IPS-20b (cell line): ENCODE data around the gene KCNK15.
A peak's percentile ranks its signal among the peaks of the same experiment; 100 is the strongest.

ENCODE experiments used
- H3K27ac ChIP-seq: one replicate; pipeline ENCODE4 v1.5.1; 2013; ENCODE audit warnings: low read length
- H3K27me3 ChIP-seq: 2 replicates; pipeline ENCODE4 v1.6.1; 2013; ENCODE audit warnings: mild to moderate bottlenecking, low read length, inconsistent platforms; ENCODE audit not compliant: insufficient read depth
- H3K36me3 ChIP-seq: 2 replicates; pipeline ENCODE4 v1.6.1; 2013; ENCODE audit warnings: low read depth, mild to moderate bottlenecking, inconsistent platforms, low read length, moderate library complexity; ENCODE audit not compliant: insufficient read depth
- H3K4me1 ChIP-seq: 2 replicates; pipeline ENCODE4 v1.6.1; 2013; ENCODE audit warnings: mild to moderate bottlenecking, control low read depth, inconsistent platforms, low read length, moderate library complexity; ENCODE audit not compliant: insufficient read depth
- H3K4me3 ChIP-seq: 2 replicates; pipeline ENCODE4 v1.5.1; 2013; ENCODE audit warnings: mild to moderate bottlenecking, low read length, inconsistent platforms
- H3K9ac ChIP-seq: 2 replicates; pipeline ENCODE4 v1.6.1; 2013; ENCODE audit warnings: low read depth, mild to moderate bottlenecking, inconsistent platforms, low read length, moderate library complexity
- H3K9me3 ChIP-seq: 2 replicates; pipeline ENCODE4 v1.6.1; 2013; ENCODE audit warnings: mild to moderate bottlenecking, low read depth, low read length, inconsistent platforms; ENCODE audit not compliant: insufficient read depth

KCNK15 gene

DNA sequence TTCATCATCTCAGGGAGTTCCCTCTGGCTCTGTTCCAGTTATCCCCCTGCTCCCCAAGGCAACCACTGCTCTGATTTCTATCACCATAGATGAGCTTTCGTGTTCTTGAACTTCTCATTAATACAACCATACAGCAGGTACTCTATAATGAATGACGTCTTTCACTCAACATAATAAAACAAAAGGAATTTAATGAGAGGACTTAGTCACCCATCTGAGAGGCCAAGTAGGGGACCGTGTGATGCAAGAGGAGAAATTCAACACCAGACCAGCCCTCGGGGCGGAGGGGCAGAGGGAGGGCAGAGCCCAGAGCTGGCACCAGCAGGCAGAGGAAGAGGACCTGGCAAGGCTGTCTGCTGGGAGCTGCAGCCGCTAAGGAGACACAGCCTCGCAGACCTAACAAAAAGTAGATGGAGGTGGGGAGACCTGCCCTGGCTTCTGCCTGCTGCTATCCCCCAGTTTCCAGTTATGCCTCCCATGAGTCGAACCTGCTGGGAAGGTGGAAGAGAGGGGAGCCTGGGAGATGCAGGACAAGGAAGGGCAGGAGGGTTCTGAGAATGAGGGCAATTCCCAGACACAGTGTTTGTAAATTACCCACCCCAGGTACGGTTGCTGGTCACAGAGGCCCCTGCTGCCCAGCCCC, 16.7 kb upstream of the KCNK15 start:
- no peaks in the 10 kb centered on the region for H3K27me3 ChIP-seq
- H3K9ac ChIP-seq: peak overlapping the region; percentile 10; the same call in 1 of the 2 replicates
- H3K4me1 ChIP-seq: peaks cover 10% of the 10 kb centered on the region; the same call in 1 of the 2 replicates
- no peaks in the 10 kb centered on the region for H3K9me3 ChIP-seq
- H3K4me3 ChIP-seq: peak overlapping the region; percentile 4; the same call in 1 of the 2 replicates
- no peak overlapping the region for H3K27ac ChIP-seq
- H3K36me3 ChIP-seq: no peaks in the 10 kb centered on the region

DNA sequence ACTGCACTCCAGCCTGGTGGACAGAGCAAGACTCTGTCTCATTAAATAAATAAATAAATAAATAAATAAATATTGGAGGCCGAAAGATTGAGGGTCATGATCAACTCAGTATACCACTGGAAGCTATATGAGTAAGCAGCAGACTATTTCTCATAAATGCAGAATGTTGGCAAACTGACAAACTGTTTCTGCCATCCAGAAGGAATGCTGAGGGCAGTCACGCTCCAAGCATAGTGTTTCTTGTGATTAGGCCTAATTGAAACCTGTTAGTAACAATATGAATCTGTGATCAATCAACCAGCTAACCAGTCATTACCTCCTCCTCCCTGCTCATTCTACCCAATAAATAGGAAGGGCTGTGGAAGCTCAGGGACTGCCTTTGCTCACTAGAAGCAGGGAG, 15.2 kb upstream of the KCNK15 start:
- no peaks in the 10 kb centered on the region for H3K36me3 ChIP-seq
- H3K27ac ChIP-seq: no peak overlapping the region
- no peak overlapping the region for H3K4me3 ChIP-seq
- H3K9me3 ChIP-seq: no peaks in the 10 kb centered on the region
- H3K27me3 ChIP-seq: no peaks in the 10 kb centered on the region
- peaks cover 10% of the 10 kb centered on the region; the same call in 1 of the 2 replicates for H3K4me1 ChIP-seq
- H3K9ac ChIP-seq: no peak overlapping the region

- no peaks in the 10 kb centered on the region for H3K27me3 ChIP-seq
- H3K4me1 ChIP-seq: peaks cover 10% of the 10 kb centered on the region; the same call in 1 of the 2 replicates
- H3K36me3 ChIP-seq: no peaks in the 10 kb centered on the region
- no peak overlapping the region for H3K27ac ChIP-seq
- no peak overlapping the region for H3K4me3 ChIP-seq
- H3K9me3 ChIP-seq: no peaks in the 10 kb centered on the region
- no peak overlapping the region for H3K9ac ChIP-seq
Observed at GRCh38 chr20:44731657-44732056, 14.0 kb upstream of the KCNK15 start.

DNA sequence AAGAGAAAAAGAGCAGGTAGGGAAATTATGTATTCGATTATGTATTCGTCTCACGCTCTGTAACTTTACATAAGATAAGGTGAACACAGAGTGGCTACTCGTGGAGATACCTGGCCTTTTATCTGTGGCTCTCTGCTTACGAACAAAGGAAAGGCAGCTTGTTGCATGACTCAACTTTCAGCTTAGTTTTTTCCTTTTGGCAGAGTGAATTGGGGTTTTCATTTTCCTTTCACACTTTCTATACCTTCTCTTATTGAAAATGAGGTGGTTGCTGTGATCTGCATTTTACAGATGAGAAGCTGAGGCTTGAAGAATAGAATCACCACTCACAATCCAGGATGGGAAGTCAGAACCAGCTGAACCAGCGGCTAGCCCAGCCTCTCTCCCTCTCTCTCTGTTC, 13.3 kb upstream of the KCNK15 start:
- no peak overlapping the region for H3K4me3 ChIP-seq
- H3K9me3 ChIP-seq: no peaks in the 10 kb centered on the region
- no peaks in the 10 kb centered on the region for H3K36me3 ChIP-seq
- no peaks in the 10 kb centered on the region for H3K27me3 ChIP-seq
- H3K27ac ChIP-seq: no peak overlapping the region
- peaks cover 10% of the 10 kb centered on the region; the same call in 1 of the 2 replicates for H3K4me1 ChIP-seq
- no peak overlapping the region for H3K9ac ChIP-seq

DNA sequence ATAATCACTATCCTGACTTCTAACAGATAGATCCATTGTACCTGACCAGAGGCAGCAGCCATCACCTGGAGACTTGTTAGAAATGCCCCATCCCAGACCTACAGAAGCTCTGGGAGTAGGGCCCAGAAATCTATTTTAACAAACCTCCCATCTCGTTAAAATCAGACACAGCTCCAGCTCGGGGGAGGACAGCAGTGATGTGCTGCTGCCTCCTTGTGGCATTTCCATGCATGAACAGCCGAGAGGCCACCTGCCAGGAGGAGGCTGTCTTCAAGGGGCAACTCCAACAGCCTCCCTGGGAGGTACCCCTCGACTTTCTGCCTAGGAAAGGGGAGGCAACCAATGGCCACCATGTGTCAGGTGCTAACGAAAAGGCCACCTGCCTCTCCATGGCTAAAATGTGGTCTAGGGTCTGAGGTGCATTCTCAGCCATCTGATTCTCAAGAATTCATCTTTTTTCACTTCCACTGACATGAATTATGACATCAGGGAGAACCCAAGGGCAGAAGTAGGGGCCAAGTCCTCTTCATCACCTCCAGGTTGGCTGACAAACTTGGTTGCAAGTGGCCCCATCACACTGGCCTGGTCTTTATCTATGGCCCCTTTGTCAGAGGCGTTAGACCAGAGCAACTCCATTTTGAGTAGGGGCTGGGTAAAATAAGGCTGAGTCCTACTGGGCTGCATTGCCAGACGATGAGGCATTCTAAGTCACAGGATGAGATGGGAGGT, 12.2 kb upstream of the KCNK15 start:
- H3K27ac ChIP-seq: no peak overlapping the region
- H3K9ac ChIP-seq: no peak overlapping the region
- H3K4me1 ChIP-seq: peaks cover 10% of the 10 kb centered on the region; the same call in 1 of the 2 replicates
- no peaks in the 10 kb centered on the region for H3K36me3 ChIP-seq
- no peak overlapping the region for H3K4me3 ChIP-seq
- H3K27me3 ChIP-seq: no peaks in the 10 kb centered on the region
- H3K9me3 ChIP-seq: no peaks in the 10 kb centered on the region

- Histone ChIP-seq H3K9ac (no peak overlapping the region), H3K9me3 (no peaks in the 10 kb centered on the region), H3K4me3 (no peak overlapping the region), H3K36me3 (no peaks in the 10 kb centered on the region), H3K4me1 (no peaks in the 10 kb centered on the region), H3K27me3 (no peaks in the 10 kb centered on the region), H3K27ac (no peak overlapping the region)
Observed at GRCh38 chr20:44734938-44735337, 10.7 kb upstream of the KCNK15 start.

DNA sequence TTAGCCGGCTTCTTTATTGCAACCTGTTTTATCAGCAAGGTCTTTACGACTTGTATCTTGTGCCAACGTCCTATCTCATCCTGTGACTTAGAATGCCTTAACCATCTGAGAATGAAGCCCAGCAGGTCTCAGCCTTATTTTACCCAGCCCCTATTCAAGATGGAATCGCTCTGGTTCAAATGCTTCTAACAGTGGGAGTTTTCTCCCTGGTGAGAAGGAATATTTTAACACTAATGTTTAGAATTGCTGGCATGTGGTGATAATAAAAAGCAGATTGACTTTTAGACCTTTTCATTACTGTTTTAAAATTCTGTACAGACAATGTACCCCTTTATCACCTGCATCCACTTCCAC, 9.9 kb upstream of the KCNK15 start:
- H3K4me3 ChIP-seq: no peak overlapping the region
- no peaks in the 10 kb centered on the region for H3K27me3 ChIP-seq
- H3K9ac ChIP-seq: no peak overlapping the region
- no peaks in the 10 kb centered on the region for H3K4me1 ChIP-seq
- no peak overlapping the region for H3K27ac ChIP-seq
- H3K36me3 ChIP-seq: no peaks in the 10 kb centered on the region
- H3K9me3 ChIP-seq: no peaks in the 10 kb centered on the region

GRCh38 chr20:44736170-44737021, 9.3 kb upstream of the KCNK15 start:
- Histone ChIP-seq H3K27ac (no peak overlapping the region), H3K27me3 (0 out of 2 replicates have a peak, but pooled peaks cover 2% of the 10 kb centered on the region), H3K9me3 (no peaks in the 10 kb centered on the region), H3K9ac (no peak overlapping the region), H3K4me3 (no peak overlapping the region), H3K36me3 (no peaks in the 10 kb centered on the region), H3K4me1 (no peaks in the 10 kb centered on the region)

- no peaks in the 10 kb centered on the region for H3K36me3 ChIP-seq
- no peak overlapping the region for H3K4me3 ChIP-seq
- H3K9me3 ChIP-seq: no peaks in the 10 kb centered on the region
- peaks cover 10% of the 10 kb centered on the region for H3K27me3 ChIP-seq
- no peak overlapping the region for H3K9ac ChIP-seq
- no peak overlapping the region for H3K27ac ChIP-seq
- H3K4me1 ChIP-seq: no peaks in the 10 kb centered on the region
Observed at GRCh38 chr20:44737116-44737515, 8.5 kb upstream of the KCNK15 start.

- no peaks in the 10 kb centered on the region for H3K9me3 ChIP-seq
- peak overlapping the region; percentile 33; the same call in 1 of the 2 replicates for H3K4me3 ChIP-seq
- no peak overlapping the region for H3K9ac ChIP-seq
- no peak overlapping the region for H3K27ac ChIP-seq
- no peaks in the 10 kb centered on the region for H3K4me1 ChIP-seq
- no peaks in the 10 kb centered on the region for H3K36me3 ChIP-seq
- peaks cover 27% of the 10 kb centered on the region for H3K27me3 ChIP-seq
Observed at GRCh38 chr20:44738813-44739477, 6.7 kb upstream of the KCNK15 start.

DNA sequence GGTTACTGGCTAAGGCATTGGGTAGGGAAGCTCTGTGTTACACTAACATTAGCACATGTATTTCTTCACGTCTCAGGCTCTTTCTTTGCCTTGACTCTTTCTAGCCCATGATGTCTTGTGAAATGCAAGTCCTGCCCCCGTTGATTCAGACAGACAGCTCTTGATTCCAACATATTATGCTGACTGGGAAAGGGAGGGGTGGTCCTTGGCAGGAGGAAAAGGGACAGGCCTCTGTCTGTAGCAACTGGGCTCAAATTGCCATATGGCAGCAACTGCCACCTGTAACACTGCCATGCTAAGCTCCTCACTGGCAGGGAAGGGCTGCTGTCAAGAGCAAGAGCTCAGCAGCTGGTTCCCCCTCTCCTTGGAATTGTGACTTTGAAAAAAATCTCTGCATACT, 5.7 kb upstream of the KCNK15 start:
- H3K36me3 ChIP-seq: no peaks in the 10 kb centered on the region
- no peaks in the 10 kb centered on the region for H3K9me3 ChIP-seq
- H3K9ac ChIP-seq: no peak overlapping the region
- H3K4me3 ChIP-seq: no peak overlapping the region
- no peak overlapping the region for H3K27ac ChIP-seq
- no peaks in the 10 kb centered on the region for H3K4me1 ChIP-seq
- H3K27me3 ChIP-seq: peaks cover 37% of the 10 kb centered on the region
